GM12873 (cell line): ENCODE data around the gene SASS6.

Experiments used
- TF ChIP-seq, protein P1 (sequence below): IDR thresholded peaks from 2 replicates; pipeline ENCODE4 v1.5.1; 2012; ENCODE audit warnings: low read depth, mild to moderate bottlenecking, moderate library complexity, low read length, control low read depth; ENCODE audit not compliant: insufficient read depth; ENCODE audit errors: missing control alignments

Gene SASS6

DNA sequence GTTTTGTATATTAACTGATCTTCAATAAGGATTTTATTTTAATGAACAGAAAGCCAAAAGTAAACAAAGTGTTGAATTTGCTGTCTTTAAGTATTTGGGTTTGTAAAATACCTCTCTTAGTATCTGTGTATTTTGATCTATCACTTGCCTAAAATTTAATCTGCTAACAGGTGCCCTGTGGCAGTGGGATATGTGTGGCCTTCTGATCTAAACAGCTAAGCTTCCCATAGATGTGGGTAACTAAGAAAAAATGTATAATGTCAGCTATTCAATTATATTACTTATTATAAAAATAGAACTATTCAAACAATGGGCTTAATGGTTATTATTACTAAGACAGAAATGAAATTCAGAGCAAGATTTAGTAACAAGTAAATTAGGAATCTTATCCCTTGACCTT, 30.2 kb upstream of the SASS6 start:
- TF ChIP-seq, protein P1, sequence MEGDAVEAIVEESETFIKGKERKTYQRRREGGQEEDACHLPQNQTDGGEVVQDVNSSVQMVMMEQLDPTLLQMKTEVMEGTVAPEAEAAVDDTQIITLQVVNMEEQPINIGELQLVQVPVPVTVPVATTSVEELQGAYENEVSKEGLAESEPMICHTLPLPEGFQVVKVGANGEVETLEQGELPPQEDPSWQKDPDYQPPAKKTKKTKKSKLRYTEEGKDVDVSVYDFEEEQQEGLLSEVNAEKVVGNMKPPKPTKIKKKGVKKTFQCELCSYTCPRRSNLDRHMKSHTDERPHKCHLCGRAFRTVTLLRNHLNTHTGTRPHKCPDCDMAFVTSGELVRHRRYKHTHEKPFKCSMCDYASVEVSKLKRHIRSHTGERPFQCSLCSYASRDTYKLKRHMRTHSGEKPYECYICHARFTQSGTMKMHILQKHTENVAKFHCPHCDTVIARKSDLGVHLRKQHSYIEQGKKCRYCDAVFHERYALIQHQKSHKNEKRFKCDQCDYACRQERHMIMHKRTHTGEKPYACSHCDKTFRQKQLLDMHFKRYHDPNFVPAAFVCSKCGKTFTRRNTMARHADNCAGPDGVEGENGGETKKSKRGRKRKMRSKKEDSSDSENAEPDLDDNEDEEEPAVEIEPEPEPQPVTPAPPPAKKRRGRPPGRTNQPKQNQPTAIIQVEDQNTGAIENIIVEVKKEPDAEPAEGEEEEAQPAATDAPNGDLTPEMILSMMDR: no peak

DNA sequence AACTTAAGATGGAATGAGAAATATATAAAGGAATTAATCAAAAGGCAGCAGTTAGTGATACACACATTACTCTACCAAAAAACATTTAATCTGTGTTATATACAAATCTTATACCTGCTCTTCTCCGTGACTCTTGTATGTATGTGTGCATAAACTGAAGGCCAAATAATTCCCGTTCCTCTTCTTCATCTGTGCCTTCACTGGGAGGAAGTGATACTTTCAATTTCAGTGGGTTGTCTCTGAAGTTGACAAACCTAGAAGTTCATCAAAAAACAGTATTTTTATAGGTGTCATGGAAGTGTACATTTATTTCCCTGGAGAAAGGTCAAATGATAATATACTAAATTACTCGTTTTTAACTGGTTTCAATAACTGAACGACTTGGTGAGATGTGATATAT, 19.5 kb upstream of the SASS6 start:
- TF ChIP-seq, protein P1: no peak

DNA sequence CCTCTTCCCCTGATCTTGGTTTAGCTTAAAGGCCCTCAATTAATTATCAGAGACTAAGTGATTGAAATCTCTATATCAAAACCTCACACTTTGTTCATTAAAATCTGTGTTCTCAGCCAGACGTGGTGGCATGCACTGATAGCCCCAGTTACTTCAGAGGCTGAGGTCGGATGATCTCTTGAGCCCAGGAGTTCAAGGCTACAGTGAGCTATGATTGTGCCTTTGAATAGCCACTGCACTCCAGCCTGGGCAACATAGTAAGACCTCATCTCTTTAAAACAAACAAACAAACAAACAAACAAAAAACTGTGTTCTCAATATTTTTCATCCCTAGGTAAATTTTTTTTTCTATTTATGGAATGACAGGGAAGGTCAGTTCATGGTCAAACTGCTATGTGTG, 18.9 kb upstream of the SASS6 start:
- TF ChIP-seq, protein P1: no peak

DNA sequence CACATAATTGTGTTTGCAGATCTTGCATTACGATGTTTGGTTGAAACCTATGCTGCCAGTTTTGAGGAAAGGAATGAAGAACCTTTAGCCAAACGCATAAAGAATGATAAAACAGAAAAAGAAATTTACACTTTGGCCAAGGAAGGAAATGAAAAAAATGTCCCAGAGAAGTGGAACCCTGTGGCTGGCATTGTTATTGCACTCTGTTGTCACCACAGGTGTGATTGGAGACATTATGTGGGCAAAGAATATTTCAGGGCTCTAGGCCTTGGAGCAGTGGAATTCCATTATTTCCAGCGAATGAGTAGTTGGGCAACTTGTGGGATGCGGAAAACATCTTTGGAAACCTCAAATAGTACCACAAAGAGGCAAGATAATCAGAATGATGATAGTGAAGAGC, 15.1 kb upstream of the SASS6 start:
- TF ChIP-seq, protein P1: no peak

DNA sequence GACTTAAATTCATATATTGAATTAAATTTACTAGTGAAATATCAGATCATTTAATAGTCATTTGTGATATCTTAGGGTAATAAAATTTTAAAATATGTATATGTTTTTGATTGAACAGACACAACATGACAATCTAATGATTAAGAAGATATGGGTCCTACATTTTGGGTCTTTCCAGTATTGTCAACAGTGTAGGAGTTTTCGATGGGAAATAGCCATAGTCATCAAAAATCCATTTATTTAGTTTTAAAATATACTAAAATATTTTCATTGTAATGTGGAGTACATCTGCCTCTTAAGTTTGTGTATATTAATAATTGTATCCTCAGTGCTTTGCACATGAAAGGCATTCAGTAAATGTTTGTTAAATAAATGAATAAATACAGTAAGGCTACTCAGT, 14.2 kb upstream of the SASS6 start:
- TF ChIP-seq, protein P1: no peak

DNA sequence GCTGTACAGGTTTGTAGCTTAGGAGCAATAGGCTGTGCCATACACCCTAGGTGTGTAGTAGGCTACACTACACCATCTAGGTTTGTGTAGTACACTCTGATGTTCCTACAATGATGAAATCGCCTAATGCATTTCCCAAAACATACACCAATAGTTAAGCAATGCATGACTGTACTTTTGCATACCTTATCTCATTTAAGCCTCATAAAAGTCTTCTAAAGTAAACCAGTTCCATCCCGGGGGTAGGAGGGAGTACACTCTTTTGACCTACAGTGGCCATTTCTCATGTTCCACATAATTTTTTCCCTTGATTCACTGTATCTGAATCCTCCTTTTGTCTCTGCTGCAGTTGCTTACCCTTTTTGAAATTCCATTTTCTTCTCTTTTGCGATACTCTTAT, 12.4 kb upstream of the SASS6 start:
- TF ChIP-seq, protein P1: no peak

DNA sequence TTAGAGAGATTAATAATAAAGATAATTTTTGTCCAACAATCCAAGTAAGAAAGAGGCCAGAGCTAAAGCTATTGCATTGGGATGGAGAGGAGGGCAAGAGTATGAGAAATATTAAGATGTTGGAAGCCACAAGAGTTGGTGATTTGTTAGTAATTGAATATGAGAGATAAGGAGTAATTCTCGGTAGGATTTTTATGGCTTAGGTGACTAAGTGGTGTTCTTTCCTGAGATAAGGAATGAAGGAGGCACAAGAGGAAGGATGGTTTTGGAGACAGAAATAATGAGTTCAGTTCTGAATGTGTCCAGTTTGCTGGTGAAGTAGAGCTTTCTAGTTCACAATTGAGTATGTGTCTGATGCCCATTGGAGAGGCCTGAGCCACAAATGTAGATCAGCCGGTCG, 9.6 kb upstream of the SASS6 start:
- TF ChIP-seq, protein P1: no peak
